ENCODE results near the gene RXFP2.

Gene RXFP2

GRCh38 chr13:31850041-31850555 lies 110.8 kb downstream of the RXFP2 start:
- DNase-seq (ENCODE audit: extremely low read depth, low read depth): no peak
- no peak for TF ChIP-seq CTCF (IDR thresholded peaks at IDR 0.05; ENCODE audit: low read depth, low read length, missing control alignments)
- no peak overlapping the region for H3K4me3 ChIP-seq (replicated peaks; ENCODE audit: low read depth, low read length)

GRCh38 chr13:31851216-31851615 lies 111.9 kb downstream of the RXFP2 start:
- no peak for DNase-seq (ENCODE audit: extremely low read depth, low read depth)
- TF ChIP-seq CTCF (IDR thresholded peaks at IDR 0.05; ENCODE audit: low read depth, low read length, missing control alignments): no peak

More at GRCh38 chr13:31851216-31851615, 111.9 kb downstream of the RXFP2 start:
- no peak overlapping the region for H3K4me3 ChIP-seq (replicated peaks; ENCODE audit: low read depth, low read length)
